SW480 (cell line): ENCODE data around the gene CD276.

Experiments
- DNase-seq: peaks from one replicate; pipeline ENCODE4 v3.0.0-alpha.2; 2016; ENCODE audit warnings: low spot score

The CD276 gene

GRCh38 chr15:73683777-73684580 lies at the start of gene CD276:
CD276 (plus strand) TSS chr15:73684383; CDS start chr15:73699640, 15,257 bp downstream.
- DNase-seq = peak; percentile 78

GRCh38 chr15:73637527-73637926 lies 46.7 kb upstream of the CD276 start:
- no peak for DNase-seq

GRCh38 chr15:73639464-73639863 lies 44.7 kb upstream of the CD276 start:
- DNase-seq = peak; percentile 87

- DNase-seq = no peak
These were observed 36.7 kb upstream of the CD276 start for GRCh38 chr15:73647259-73648013.

GRCh38 chr15:73648014-73648295 lies 36.2 kb upstream of the CD276 start:
- no peak for DNase-seq

- DNase-seq = no peak
These were observed 33.6 kb upstream of the CD276 start for GRCh38 chr15:73650416-73651126.

- no peak for DNase-seq
These were observed 29.5 kb upstream of the CD276 start for GRCh38 chr15:73654659-73655058.

GRCh38 chr15:73655724-73656123 lies 28.5 kb upstream of the CD276 start:
- DNase-seq = no peak

GRCh38 chr15:73658645-73659044 lies 25.5 kb upstream of the CD276 start:
- no peak for DNase-seq

- DNase-seq = no peak
These were observed 23.7 kb upstream of the CD276 start for GRCh38 chr15:73660455-73660854.

GRCh38 chr15:73674587-73674986 lies 9.6 kb upstream of the CD276 start:
- DNase-seq = no peak

- DNase-seq = peak; percentile 55
These were observed 7.0 kb upstream of the CD276 start for GRCh38 chr15:73677146-73677607.

GRCh38 chr15:73677733-73678132 lies 6.5 kb upstream of the CD276 start:
- DNase-seq = no peak

GRCh38 chr15:73678498-73678897 lies 5.7 kb upstream of the CD276 start:
- DNase-seq = no peak

- DNase-seq = no peak
These were observed 5.0 kb upstream of the CD276 start for GRCh38 chr15:73679180-73679579.

- DNase-seq = no peak
These were observed 4.2 kb upstream of the CD276 start for GRCh38 chr15:73679964-73680363.

- no peak for DNase-seq
These were observed 3.6 kb upstream of the CD276 start for GRCh38 chr15:73680549-73680948.

GRCh38 chr15:73681063-73681462 lies 3.1 kb upstream of the CD276 start:
- no peak for DNase-seq

- DNase-seq = no peak
These were observed 2.2 kb upstream of the CD276 start for GRCh38 chr15:73681856-73682599.

GRCh38 chr15:73682600-73683090 lies 1.5 kb upstream of the CD276 start:
- no peak for DNase-seq

GRCh38 chr15:73683257-73683776 lies 866 bp upstream of the CD276 start:
- DNase-seq = no peak
